Heart right ventricle (tissue), 16 donors: ENCODE results near the gene COX4I1. TPM values are rescaled to one million over a fixed set of nuclear protein-coding genes. Genes with fewer than 3 reads are reported as not detected.

Experiments
- ATAC-seq, 8 donors: fragments of 200-7000 bp; cut with Tn5 transposase; one replicate each; pipeline ENCODE4 v1.9.1; 2020; ENCODE audit warnings: mild to moderate bottlenecking in 8 of 8, moderate library complexity in 8 of 8, moderate number of reproducible peaks in 1 of 8
- DNase-seq, 2 donors: peaks; one replicate each; pipeline ENCODE4 v3.0.0-alpha.2; 2020
- H3K27ac ChIP-seq, 10 donors: fragments of 200-600 bp; sonication (generic) in 2 of 10; one replicate each; pipeline versions ENCODE4 v1.5.0 to v1.8.0; 2020 to 2022; ENCODE audit warnings: mild to moderate bottlenecking in 3 of 10
- H3K27me3 ChIP-seq, 7 donors: fragments of 200-600 bp; one replicate each; pipeline ENCODE4 v1.8.0; 2021 to 2022; ENCODE audit warnings: mild to moderate bottlenecking in 2 of 7
- H3K36me3 ChIP-seq, 9 donors: fragments of 200-600 bp; sonication (generic) in 1 of 9; one replicate each; pipeline versions ENCODE4 v1.5.0 to v1.8.0; 2020 to 2022; ENCODE audit warnings: mild to moderate bottlenecking in 2 of 9
- H3K4me1 ChIP-seq, 9 donors: fragments of 200-600 bp; sonication (generic) in 1 of 9; one replicate each; pipeline versions ENCODE4 v1.5.0 to v1.8.0; 2020 to 2022; ENCODE audit warnings: mild to moderate bottlenecking in 4 of 9
- H3K4me3 ChIP-seq, 10 donors: fragments of 200-600 bp; sonication (generic) in 2 of 10; one replicate each; pipeline versions ENCODE4 v1.5.0 to v1.8.0; 2020 to 2022; ENCODE audit warnings: mild to moderate bottlenecking in 7 of 10, moderate library complexity in 2 of 10
- H3K9me3 ChIP-seq, 11 donors: fragments of 200-600 bp in 10 of 11; sonication (generic) in 2 of 11; one replicate each; pipeline versions ENCODE4 v1.5.0 to v1.8.0; 2013 to 2022; ENCODE audit warnings: mild to moderate bottlenecking in 2 of 11, control low read depth in 1 of 11, moderate library complexity in 1 of 11
- WGBS, 2 donors: extraction: QIAGEN DNeasy Blood & Tissue Kit; methylation state at CpG; one replicate each; pipeline ENCODE4 v1.1.7; 2013; ENCODE audit warnings: inconsistent platforms in 1 of 2; 5-methylcytosine and 5-hydroxymethylcytosine counted together
- intact Hi-C, 10 donors: fragments of 100-400 bp; cut with DNase I; formaldehyde crosslinking; loops; one replicate each; pipeline versions ENCODE4 v1.11.1 to v1.14.2; 2022
- polyA plus RNA-seq, 2 donors: library from polyadenylated mRNA; stranded (reverse); fragments of 200-250 nt; gene quantifications; one replicate each; pipeline ENCODE4 v1.2.3, GENCODE V29; 2013
- total RNA-seq, 10 donors: library from RNA; stranded (reverse); fragmentation: NEBNext Ultra II Directional in 3 of 10; extraction: Animal tissue kit (Norgen Biotek cat#: 25700) in 3 of 10; gene quantifications; one replicate each; pipeline versions ENCODE4 v1.2.1 to v1.2.4, GENCODE V29; 2021 to 2023
- TF ChIP-seq, protein P1 (sequence below), 9 donors: fragments of 200-600 bp; sonication (generic) in 2 of 9; IDR thresholded peaks; one replicate each; pipeline versions ENCODE4 v1.5.0 to v1.8.0; 2021 to 2022; ENCODE audit warnings: antibody characterized with exemption in 9 of 9, mild to moderate bottlenecking in 5 of 9, moderate library complexity in 1 of 9
- donor health status: Arrhythmogenic right ventricular cardiomyopathy.
- donor health status: ischemic (EF 13 %, LVEDD 7.1; RV severe dilation, severe dysfunction).
- donor health status: healthy with polysubstance abuse.
- donor health status: DM: no; HTN: yes; CAD: no.
- donor health status: DM: no; HTN: no; CAD: no.
- donor health status: ischemic (EF 25% LVEDD 6.9; RV normal size, moderate dysfunction).
- donor health status: ischemic (EF 25% LVEDD 5.7; RV mildly dilated, moderate dysfunction).
- donor health status: healthy.
- donor health status: DM: yes; HTN: yes; CAD: no.
- donor health status: Ischemic cardiomyopathy.
- donor health status: ischemic (EF 35%, LVEDD 5.7; RV mildly dilated, moderate dysfunction).
- donor health status: nonischemic (EF 11% LVEDD 7.7; RV severe dilation, severe dysfunction).
- donor health status: DM: yes; HTN: yes; CAD: no.
- donor health status: PGD.
- donor health status: ischemic (EF 29% LVEDD 5.4; RV normal size, mild dysfunction).
- donor health status: nonischemic (EF 23%, LVEDD 6.1; RV moderate dilation, normal function).

COX4I1 gene
- total and polyA plus RNA-seq, 12 donors = 1,221 to 4,942 (median 1,955) TPM

DNA sequence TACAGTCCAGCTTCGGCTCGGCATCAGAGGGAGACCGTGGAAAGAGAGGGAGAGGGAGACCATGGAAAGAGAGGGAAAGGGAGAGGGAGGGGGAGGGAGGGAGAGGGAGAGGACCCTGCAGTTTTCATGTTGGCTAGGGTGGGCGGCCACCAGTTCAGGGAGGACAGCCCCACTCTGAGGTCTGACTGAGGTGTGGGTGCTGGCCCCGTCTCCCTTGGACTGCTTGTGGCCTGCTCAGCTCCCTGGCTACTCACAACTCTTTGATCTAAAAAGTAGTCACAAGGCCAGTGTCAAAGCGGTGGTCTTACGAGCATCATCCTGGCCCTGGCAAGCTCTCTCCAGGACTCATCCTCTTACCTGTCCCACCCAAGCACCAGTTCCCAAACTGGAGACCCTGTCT is 9.4 kb downstream of the COX4I1 start:
- Histone ChIP-seq H3K4me3 (no peak overlapping the region), H3K27me3 (peaks cover 0 to 30% (median 20%) of the 10 kb centered on the region in 7 donors), H3K27ac (no peak overlapping the region), H3K36me3 (peaks cover 0 to 35% (median 28%) of the 10 kb centered on the region in 9 donors), H3K4me1 (peaks cover 0 to 1% (median 0%) of the 10 kb centered on the region in 9 donors), H3K9me3 (no peaks in the 10 kb centered on the region)
- DNase-seq = no peak
- WGBS, 2 donors = 94 to 96% methylated on average over 7 of the region's 7 CpGs
- ATAC-seq = peak in 2 of 8 donors; percentile 5 to 31
- TF ChIP-seq, protein P1, sequence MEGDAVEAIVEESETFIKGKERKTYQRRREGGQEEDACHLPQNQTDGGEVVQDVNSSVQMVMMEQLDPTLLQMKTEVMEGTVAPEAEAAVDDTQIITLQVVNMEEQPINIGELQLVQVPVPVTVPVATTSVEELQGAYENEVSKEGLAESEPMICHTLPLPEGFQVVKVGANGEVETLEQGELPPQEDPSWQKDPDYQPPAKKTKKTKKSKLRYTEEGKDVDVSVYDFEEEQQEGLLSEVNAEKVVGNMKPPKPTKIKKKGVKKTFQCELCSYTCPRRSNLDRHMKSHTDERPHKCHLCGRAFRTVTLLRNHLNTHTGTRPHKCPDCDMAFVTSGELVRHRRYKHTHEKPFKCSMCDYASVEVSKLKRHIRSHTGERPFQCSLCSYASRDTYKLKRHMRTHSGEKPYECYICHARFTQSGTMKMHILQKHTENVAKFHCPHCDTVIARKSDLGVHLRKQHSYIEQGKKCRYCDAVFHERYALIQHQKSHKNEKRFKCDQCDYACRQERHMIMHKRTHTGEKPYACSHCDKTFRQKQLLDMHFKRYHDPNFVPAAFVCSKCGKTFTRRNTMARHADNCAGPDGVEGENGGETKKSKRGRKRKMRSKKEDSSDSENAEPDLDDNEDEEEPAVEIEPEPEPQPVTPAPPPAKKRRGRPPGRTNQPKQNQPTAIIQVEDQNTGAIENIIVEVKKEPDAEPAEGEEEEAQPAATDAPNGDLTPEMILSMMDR (IDR thresholded peaks at IDR 0.05) = no peak
- intact Hi-C loops = no loop called here

DNA sequence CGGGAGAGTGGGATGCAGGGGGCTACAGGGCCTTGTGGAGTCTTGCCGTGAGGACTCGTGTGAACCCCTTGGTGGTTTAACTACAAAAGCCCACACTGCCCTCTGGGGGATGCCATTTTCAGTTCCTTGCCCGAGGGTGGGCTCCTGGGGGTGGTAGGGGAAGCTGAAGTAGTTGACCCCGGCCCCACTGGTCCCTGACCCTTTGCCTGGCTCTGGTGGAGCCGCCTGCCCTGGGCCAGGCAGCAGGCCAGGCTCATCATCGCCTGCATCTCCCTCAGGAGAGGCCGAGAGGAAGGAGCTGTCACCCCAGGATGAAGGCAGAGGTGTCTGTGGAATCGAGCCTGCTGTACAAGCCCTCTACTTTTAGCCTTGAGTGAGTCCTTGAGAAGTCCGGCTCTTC is 10.2 kb downstream of the COX4I1 start:
- peak in 1 of 8 donors; percentile 18 for ATAC-seq
- DNase-seq = no peak
- TF ChIP-seq, protein P1 (IDR thresholded peaks at IDR 0.05) = no peak
- Histone ChIP-seq H3K36me3 (peaks cover 0 to 28% (median 26%) of the 10 kb centered on the region in 9 donors), H3K9me3 (no peaks in the 10 kb centered on the region), H3K4me3 (no peak overlapping the region), H3K4me1 (no peaks in the 10 kb centered on the region), H3K27me3 (peaks cover 0 to 35% (median 23%) of the 10 kb centered on the region in 7 donors), H3K27ac (no peak overlapping the region)
- intact Hi-C loops = loop anchor here in 1 of 10 donors (10.0 kb wide), 1 partner anchor 705 kb away; the partner anchor contains the start of gene FOXF1
- WGBS, 2 donors = 67 to 74% methylated on average over 10 of the region's 10 CpGs

DNA sequence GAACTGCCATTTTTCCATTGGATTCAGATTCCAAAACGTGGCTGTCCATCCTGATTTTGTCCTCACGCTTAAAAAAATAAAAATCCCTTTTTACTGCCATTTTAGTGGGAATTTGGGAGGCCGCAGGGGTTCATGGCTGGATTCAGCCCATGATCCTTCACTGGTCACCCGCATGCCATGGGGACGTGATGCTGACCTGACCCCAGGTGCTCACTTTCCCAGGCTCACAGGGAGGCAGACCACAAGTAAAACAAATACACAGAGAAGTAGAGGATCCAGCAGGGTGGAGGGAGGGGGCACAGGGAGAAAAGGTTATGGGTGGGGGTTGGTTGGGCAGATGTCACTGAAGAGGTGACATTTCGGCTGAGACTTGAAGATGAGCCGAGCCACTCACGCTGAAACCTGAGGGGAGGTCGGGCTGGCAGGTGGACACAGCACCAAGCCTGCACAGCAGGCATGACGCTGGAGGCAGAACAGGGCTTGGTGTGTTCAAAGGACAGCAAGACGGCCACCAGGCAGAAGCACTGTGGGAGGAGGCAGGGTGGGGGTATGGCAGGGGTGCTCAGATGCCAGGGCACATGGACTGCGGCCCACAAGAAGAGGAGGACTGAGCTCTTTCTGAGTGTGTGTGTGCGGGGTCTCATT is 10.7 kb downstream of the COX4I1 start:
- DNase-seq (no peak), ATAC-seq (peak in 1 of 8 donors; percentile 5)
- no peak overlapping the region for H3K27ac ChIP-seq
- intact Hi-C loops = loop anchor here in 1 of 10 donors (10.0 kb wide), 1 partner anchor 705 kb away; the partner anchor contains the start of gene FOXF1
- H3K9me3 ChIP-seq = no peaks in the 10 kb centered on the region
- WGBS, 2 donors = 86 to 89% methylated on average over 13 of the region's 13 CpGs
- H3K4me1 ChIP-seq = no peaks in the 10 kb centered on the region
- TF ChIP-seq, protein P1 (IDR thresholded peaks at IDR 0.05) = no peak
- no peak overlapping the region for H3K4me3 ChIP-seq
- H3K27me3 ChIP-seq = peaks cover 0 to 41% (median 26%) of the 10 kb centered on the region in 7 donors
- H3K36me3 ChIP-seq = peaks cover 0 to 22% (median 21%) of the 10 kb centered on the region in 9 donors

DNA sequence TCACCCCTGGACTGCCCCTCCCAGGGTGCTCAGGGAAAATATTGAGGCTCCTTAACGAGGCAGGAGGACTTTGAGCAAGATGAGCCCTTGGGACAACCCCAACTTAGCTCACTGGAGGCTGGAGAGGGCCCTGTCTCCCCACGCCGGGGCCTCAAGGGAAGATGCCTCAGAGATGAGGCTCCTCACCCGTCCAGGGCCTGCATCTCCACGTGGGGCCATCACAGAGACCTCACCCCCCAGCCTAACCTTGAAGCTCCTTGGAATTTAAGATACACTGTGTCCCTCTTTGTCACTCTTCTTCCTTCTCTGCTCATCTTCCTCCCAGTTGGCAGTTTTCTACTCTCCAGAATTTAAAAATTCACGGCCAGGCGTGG is 11.2 kb downstream of the COX4I1 start:
- ATAC-seq (no peak), DNase-seq (no peak)
- peaks cover 0 to 45% (median 26%) of the 10 kb centered on the region in 7 donors for H3K27me3 ChIP-seq
- 81 to 90% methylated on average over 7 of the region's 7 CpGs for WGBS, 2 donors
- intact Hi-C loops = loop anchor here in 1 of 10 donors (10.0 kb wide), 1 partner anchor 704 kb away; the partner anchor contains the start of gene FOXF1
- H3K4me1 ChIP-seq = no peaks in the 10 kb centered on the region
- H3K4me3 ChIP-seq = no peak overlapping the region
- no peak overlapping the region for H3K27ac ChIP-seq
- H3K36me3 ChIP-seq = peaks cover 0 to 17% (median 16%) of the 10 kb centered on the region in 9 donors
- TF ChIP-seq, protein P1 (IDR thresholded peaks at IDR 0.05) = no peak
- H3K9me3 ChIP-seq = no peaks in the 10 kb centered on the region
